Neural cell (in vitro differentiated cells): Measurements from ENCODE around the gene STX16. TPM values are rescaled to one million over a fixed set of nuclear protein-coding genes. Genes with fewer than 3 reads are reported as not detected.

Experiments
- H2AFZ ChIP-seq: fragments of 200-600, 300-800 bp; sonication (generic), shearing (Covaris generic); 2 replicates; pipeline ENCODE4 v1.6.0; 2014; ENCODE audit warnings: low read depth, mild to moderate bottlenecking, antibody characterized with exemption, low read length, moderate library complexity
- H3F3A ChIP-seq: fragments of 200-600 bp; shearing (Covaris generic); 2 replicates; pipeline ENCODE4 v1.6.1; 2016; ENCODE audit warnings: mild to moderate bottlenecking, moderate library complexity, mixed read lengths, antibody characterized with exemption, low read length; ENCODE audit not compliant: insufficient read depth, poor library complexity, severe bottlenecking
- H3K27ac ChIP-seq: fragments of 200-600, 300-800 bp; sonication (generic), shearing (Covaris generic); 2 replicates; pipeline ENCODE4 v1.5.1; 2014; ENCODE audit warnings: mild to moderate bottlenecking, low read length, moderate library complexity
- H3K27me3 ChIP-seq: fragments of 300-800, 200-600 bp; sonication (generic), shearing (Covaris generic); 2 replicates; pipeline ENCODE4 v1.6.0; 2014; ENCODE audit warnings: mild to moderate bottlenecking, low read depth, low read length, moderate library complexity; ENCODE audit not compliant: insufficient read depth
- H3K36me3 ChIP-seq: fragments of 300-800, 200-600 bp; sonication (generic), shearing (Covaris generic); 2 replicates; pipeline ENCODE4 v1.5.1; 2014; ENCODE audit warnings: mild to moderate bottlenecking, antibody characterized with exemption, low read length, moderate library complexity; ENCODE audit not compliant: insufficient read depth
- H3K4me2 ChIP-seq: fragments of 300-800, 200-600 bp; sonication (generic), shearing (Covaris generic); 2 replicates; pipeline ENCODE4 v1.6.0; 2014; ENCODE audit warnings: mild to moderate bottlenecking, low read length
- H3K4me3 ChIP-seq: fragments of 300-800, 200-600 bp; sonication (generic), shearing (Covaris generic); 2 replicates; pipeline ENCODE4 v1.5.1; 2014; ENCODE audit warnings: mild to moderate bottlenecking, low read length, moderate library complexity
- H3K79me2 ChIP-seq: fragments of 200-600 bp; shearing (Covaris generic); replicated peaks from 2 replicates; pipeline ENCODE4 v1.6.0; 2014; ENCODE audit warnings: mild to moderate bottlenecking, low read length, moderate library complexity; ENCODE audit not compliant: insufficient read depth
- H3K9ac ChIP-seq: fragments of 300-800, 200-600 bp; sonication (generic), shearing (Covaris generic); 2 replicates; pipeline ENCODE4 v1.6.1; 2016; ENCODE audit warnings: mild to moderate bottlenecking, low read length, mixed read lengths
- H3K9me2 ChIP-seq: fragments of 200-600 bp; shearing (Covaris generic); 2 replicates; pipeline ENCODE4 v1.6.1; 2016; ENCODE audit warnings: mild to moderate bottlenecking, low read length, mixed read lengths; ENCODE audit not compliant: insufficient read depth
- H3K9me3 ChIP-seq: fragments of 200-600, 300-800 bp; sonication (generic), shearing (Covaris generic); 2 replicates; pipeline ENCODE4 v1.6.1; 2016; ENCODE audit warnings: mild to moderate bottlenecking, mixed run types, low read length, moderate library complexity, mixed read lengths
- H4K20me1 ChIP-seq: fragments of 200-600 bp; shearing (Covaris generic); 2 replicates; pipeline ENCODE4 v1.6.1; 2016; ENCODE audit warnings: mild to moderate bottlenecking, mixed run types; ENCODE audit not compliant: insufficient read depth
- EP300 ChIP-seq: fragments of 450-650 bp; conservative IDR thresholded peaks from 2 replicates; pipeline ENCODE4 v1.6.1; 2014; ENCODE audit warnings: antibody characterized with exemption, mild to moderate bottlenecking, moderate library complexity; ENCODE audit not compliant: poor library complexity, severe bottlenecking
- EZH2 ChIP-seq: fragments of 200-600, 300-800 bp; shearing (Covaris generic), sonication (generic); IDR thresholded peaks from 2 replicates; pipeline ENCODE4 v1.6.1; 2014; ENCODE audit warnings: antibody characterized with exemption, low read length, borderline replicate concordance, mild to moderate bottlenecking; ENCODE audit not compliant: insufficient read depth, poor library complexity, severe bottlenecking
- MXI1 ChIP-seq: fragments of 450-650 bp; conservative IDR thresholded peaks from 2 replicates; pipeline ENCODE4 v1.6.1; 2014; ENCODE audit warnings: antibody characterized with exemption, mild to moderate bottlenecking; ENCODE audit not compliant: poor library complexity, severe bottlenecking
- POLR2AphosphoS5 ChIP-seq: IDR thresholded peaks from 2 replicates; pipeline ENCODE4 v1.6.1; 2012
- RAD21 ChIP-seq: fragments of 450-650 bp; conservative IDR thresholded peaks from 2 replicates; pipeline ENCODE4 v1.6.1; 2014; ENCODE audit warnings: antibody characterized with exemption, mild to moderate bottlenecking, moderate library complexity
- SMC3 ChIP-seq: fragments of 450-650 bp; conservative IDR thresholded peaks from 2 replicates; pipeline ENCODE4 v1.6.1; 2014; ENCODE audit warnings: antibody characterized with exemption, mild to moderate bottlenecking, moderate library complexity; ENCODE audit not compliant: poor library complexity
- TAF1 ChIP-seq: IDR thresholded peaks from 2 replicates; pipeline ENCODE4 v1.6.1; 2012; ENCODE audit warnings: low read depth
- polyA plus RNA-seq: library from polyadenylated mRNA; depleted of rRNA; stranded (reverse); fragments of >200 nt; gene quantifications from 2 replicates; pipeline ENCODE4 v1.2.3, GENCODE V29; 2014
- TF ChIP-seq, protein P1 (sequence below): fragments of 450-650 bp; IDR thresholded peaks from 2 replicates; pipeline ENCODE4 v1.5.1; 2014; ENCODE audit warnings: antibody characterized with exemption, mild to moderate bottlenecking, moderate library complexity; ENCODE audit not compliant: poor library complexity, severe bottlenecking
- TF ChIP-seq, protein P2 (sequence below): IDR thresholded peaks from 2 replicates; pipeline ENCODE4 v1.6.1; 2012; ENCODE audit warnings: borderline replicate concordance

Gene STX16
- polyA plus RNA-seq, 1 donor from 2014 or later: 120 TPM

DNA sequence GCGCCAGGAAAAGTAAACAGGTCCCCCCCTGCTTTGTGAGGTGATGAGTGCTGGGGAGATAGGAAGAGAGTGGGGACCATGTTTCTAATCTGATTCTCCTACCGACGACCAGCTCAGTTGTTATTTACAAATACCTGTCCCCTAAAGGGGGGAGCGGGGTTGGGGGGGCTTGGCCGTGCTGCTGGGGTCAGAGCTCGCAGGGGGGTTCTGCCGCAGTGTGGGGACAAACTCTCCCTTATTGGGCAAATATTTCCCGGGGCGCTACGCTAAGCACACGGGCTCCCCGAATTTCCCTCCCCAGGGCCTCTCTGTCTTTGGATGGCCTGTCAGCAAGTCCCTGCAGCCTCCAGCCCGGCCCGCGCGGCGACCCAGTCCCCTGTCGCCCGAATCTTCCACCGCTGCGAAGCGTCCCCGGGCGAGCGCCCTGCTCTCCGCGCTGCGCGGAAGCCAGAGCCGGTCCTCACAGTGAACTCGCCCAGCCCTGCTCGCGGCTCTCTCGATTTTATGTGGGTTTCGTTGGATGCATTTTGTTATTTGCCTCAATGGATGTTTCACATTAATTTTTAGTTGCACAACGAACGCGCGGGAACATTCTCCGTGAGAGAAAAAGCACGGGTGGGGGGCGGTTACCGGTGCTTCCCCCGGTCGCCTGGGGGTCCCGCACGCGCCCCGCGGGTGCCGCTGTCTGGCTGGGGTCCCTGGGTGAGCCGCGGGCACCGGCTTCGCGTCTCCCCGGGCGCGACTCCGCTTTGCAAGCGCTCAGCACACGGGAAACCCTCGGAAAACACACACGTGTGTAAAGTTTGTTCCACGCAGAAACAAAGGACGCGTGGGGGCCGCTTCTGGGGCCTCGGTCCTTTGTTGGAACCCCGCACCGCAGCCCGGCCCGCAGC lies 1.5 kb upstream of the STX16 start:
- H4K20me1 ChIP-seq: peaks cover 11% of the 10 kb centered on the region
- no peaks in the 10 kb centered on the region for H3F3A ChIP-seq
- no peak overlapping the region for H3K27ac ChIP-seq
- H3K4me2 ChIP-seq: no peak overlapping the region
- no peak overlapping the region for H2AFZ ChIP-seq
- H3K9me2 ChIP-seq: no peaks in the 10 kb centered on the region
- peaks cover 27% of the 10 kb centered on the region for H3K79me2 ChIP-seq
- peaks cover 15% of the 10 kb centered on the region for H3K27me3 ChIP-seq
- H3K9me3 ChIP-seq: no peaks in the 10 kb centered on the region
- no peak overlapping the region for H3K4me3 ChIP-seq
- H3K36me3 ChIP-seq: no peaks in the 10 kb centered on the region
- no peak for TF ChIP-seq EP300
- TF ChIP-seq POLR2AphosphoS5: peak; percentile 58
- H3K9ac ChIP-seq: no peak overlapping the region

DNA sequence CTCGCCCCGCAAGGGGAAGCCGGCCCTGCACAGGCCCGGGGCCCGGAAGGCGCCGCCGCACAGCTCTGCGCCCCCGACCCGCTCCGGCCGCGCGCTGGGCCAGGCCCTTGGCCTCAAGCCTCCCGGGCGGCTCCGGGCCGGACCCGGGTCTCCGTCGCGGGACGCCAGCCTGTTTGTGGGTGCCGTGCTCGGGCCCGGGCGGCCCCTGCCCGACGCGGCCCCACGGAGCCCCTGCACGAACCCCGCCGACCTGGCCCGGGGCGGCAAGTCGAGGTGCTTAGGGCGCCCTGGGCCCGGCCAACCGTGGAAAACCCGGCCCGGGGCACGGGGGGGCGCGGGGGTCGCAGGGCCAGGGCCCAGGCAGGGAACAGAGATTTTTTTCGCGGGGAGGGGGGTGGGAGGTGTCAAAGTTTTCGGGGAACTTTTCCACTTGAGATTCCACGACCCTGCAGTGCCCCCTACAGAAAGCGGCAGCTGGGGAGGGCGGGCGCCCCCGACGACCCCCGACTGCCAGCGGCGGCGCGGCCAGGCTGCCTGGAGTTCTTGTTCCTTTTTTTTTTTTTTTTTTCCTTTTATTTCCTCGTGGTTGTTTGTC lies 805 bp upstream of the STX16 start:
- peak overlapping the region; percentile 82 for H3K4me2 ChIP-seq
- no peaks in the 10 kb centered on the region for H3F3A ChIP-seq
- peak overlapping the region; percentile 77 for H3K4me3 ChIP-seq
- no peak overlapping the region for H2AFZ ChIP-seq
- no peaks in the 10 kb centered on the region for H3K9me2 ChIP-seq
- no peak for TF ChIP-seq EZH2
- TF ChIP-seq MXI1: no peak
- no peak for TF ChIP-seq TAF1
- TF ChIP-seq EP300: no peak
- TF ChIP-seq RAD21: no peak
- no peak for TF ChIP-seq POLR2AphosphoS5
- no peak overlapping the region for H3K27ac ChIP-seq
- peaks cover 15% of the 10 kb centered on the region for H3K27me3 ChIP-seq
- peaks cover 34% of the 10 kb centered on the region for H3K79me2 ChIP-seq
- H4K20me1 ChIP-seq: peaks cover 16% of the 10 kb centered on the region
- no peak overlapping the region for H3K9ac ChIP-seq
- no peaks in the 10 kb centered on the region for H3K9me3 ChIP-seq
- no peaks in the 10 kb centered on the region for H3K36me3 ChIP-seq

DNA sequence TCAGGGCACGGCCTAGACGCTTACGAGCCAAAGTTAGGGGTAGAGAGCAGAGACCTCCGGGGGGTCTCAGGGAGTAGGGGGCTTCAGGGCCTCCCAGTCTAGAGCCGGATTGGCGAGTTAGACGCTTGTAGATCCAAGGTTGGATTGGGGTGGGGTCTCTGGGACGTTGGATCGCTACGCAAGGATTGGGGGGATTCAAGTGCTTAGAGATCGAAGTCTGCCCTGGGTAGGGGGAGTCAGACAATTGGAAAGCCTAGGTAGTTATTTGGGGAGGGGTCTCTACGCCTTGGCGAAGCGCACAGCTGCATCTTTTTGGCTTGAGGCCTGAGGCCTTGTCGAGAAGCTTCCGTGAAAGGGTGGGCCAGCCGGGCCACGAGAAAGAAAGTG lies 469 bp downstream of the STX16 start:
- Histone ChIP-seq H3K79me2 (peaks cover 47% of the 10 kb centered on the region), H3K4me3 (peak overlapping the region; percentile 77)

More for the DNA sequence above, 469 bp downstream of the STX16 start:
- H3F3A ChIP-seq: no peaks in the 10 kb centered on the region
- no peaks in the 10 kb centered on the region for H3K36me3 ChIP-seq
- H3K27me3 ChIP-seq: peaks cover 15% of the 10 kb centered on the region
- TF ChIP-seq RAD21: no peak
- peak; percentile 94 for TF ChIP-seq TAF1
- TF ChIP-seq MXI1: no peak
- TF ChIP-seq POLR2AphosphoS5: peak; percentile 93
- TF ChIP-seq SMC3: no peak
- TF ChIP-seq, protein P1, sequence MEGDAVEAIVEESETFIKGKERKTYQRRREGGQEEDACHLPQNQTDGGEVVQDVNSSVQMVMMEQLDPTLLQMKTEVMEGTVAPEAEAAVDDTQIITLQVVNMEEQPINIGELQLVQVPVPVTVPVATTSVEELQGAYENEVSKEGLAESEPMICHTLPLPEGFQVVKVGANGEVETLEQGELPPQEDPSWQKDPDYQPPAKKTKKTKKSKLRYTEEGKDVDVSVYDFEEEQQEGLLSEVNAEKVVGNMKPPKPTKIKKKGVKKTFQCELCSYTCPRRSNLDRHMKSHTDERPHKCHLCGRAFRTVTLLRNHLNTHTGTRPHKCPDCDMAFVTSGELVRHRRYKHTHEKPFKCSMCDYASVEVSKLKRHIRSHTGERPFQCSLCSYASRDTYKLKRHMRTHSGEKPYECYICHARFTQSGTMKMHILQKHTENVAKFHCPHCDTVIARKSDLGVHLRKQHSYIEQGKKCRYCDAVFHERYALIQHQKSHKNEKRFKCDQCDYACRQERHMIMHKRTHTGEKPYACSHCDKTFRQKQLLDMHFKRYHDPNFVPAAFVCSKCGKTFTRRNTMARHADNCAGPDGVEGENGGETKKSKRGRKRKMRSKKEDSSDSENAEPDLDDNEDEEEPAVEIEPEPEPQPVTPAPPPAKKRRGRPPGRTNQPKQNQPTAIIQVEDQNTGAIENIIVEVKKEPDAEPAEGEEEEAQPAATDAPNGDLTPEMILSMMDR: no peak
- no peak for TF ChIP-seq EZH2
- TF ChIP-seq EP300: no peak
- TF ChIP-seq, protein P2, sequence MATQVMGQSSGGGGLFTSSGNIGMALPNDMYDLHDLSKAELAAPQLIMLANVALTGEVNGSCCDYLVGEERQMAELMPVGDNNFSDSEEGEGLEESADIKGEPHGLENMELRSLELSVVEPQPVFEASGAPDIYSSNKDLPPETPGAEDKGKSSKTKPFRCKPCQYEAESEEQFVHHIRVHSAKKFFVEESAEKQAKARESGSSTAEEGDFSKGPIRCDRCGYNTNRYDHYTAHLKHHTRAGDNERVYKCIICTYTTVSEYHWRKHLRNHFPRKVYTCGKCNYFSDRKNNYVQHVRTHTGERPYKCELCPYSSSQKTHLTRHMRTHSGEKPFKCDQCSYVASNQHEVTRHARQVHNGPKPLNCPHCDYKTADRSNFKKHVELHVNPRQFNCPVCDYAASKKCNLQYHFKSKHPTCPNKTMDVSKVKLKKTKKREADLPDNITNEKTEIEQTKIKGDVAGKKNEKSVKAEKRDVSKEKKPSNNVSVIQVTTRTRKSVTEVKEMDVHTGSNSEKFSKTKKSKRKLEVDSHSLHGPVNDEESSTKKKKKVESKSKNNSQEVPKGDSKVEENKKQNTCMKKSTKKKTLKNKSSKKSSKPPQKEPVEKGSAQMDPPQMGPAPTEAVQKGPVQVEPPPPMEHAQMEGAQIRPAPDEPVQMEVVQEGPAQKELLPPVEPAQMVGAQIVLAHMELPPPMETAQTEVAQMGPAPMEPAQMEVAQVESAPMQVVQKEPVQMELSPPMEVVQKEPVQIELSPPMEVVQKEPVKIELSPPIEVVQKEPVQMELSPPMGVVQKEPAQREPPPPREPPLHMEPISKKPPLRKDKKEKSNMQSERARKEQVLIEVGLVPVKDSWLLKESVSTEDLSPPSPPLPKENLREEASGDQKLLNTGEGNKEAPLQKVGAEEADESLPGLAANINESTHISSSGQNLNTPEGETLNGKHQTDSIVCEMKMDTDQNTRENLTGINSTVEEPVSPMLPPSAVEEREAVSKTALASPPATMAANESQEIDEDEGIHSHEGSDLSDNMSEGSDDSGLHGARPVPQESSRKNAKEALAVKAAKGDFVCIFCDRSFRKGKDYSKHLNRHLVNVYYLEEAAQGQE: peak; percentile 87
- H3K27ac ChIP-seq: peak overlapping the region; percentile 85
- H3K9me3 ChIP-seq: no peaks in the 10 kb centered on the region
- no peaks in the 10 kb centered on the region for H3K9me2 ChIP-seq
- H3K9ac ChIP-seq: peak overlapping the region; percentile 92
- peak overlapping the region; percentile 99 for H2AFZ ChIP-seq
- peaks cover 24% of the 10 kb centered on the region for H4K20me1 ChIP-seq
- peak overlapping the region; percentile 82 for H3K4me2 ChIP-seq
